A673 (cell line): Measurements from ENCODE around the gene ZSWIM6.

ENCODE experiments used
- EZH2 ChIP-seq: fragments of 200-600 bp; sonication (generic); IDR thresholded peaks from 2 replicates; pipeline ENCODE4 v1.6.1; 2017; ENCODE audit warnings: borderline replicate concordance, low read depth, mild to moderate bottlenecking, mixed read lengths, antibody characterized with exemption, low read length; ENCODE audit not compliant: poor library complexity, severe bottlenecking
- TF ChIP-seq, protein P1 (sequence below): fragments of 300-800, 200-600 bp; sonication (generic); conservative IDR thresholded peaks from 2 replicates; pipeline ENCODE4 v1.5.1; 2017; ENCODE audit warnings: low read depth, mild to moderate bottlenecking, antibody characterized with exemption, low read length, moderate library complexity, mixed read lengths

DNA sequence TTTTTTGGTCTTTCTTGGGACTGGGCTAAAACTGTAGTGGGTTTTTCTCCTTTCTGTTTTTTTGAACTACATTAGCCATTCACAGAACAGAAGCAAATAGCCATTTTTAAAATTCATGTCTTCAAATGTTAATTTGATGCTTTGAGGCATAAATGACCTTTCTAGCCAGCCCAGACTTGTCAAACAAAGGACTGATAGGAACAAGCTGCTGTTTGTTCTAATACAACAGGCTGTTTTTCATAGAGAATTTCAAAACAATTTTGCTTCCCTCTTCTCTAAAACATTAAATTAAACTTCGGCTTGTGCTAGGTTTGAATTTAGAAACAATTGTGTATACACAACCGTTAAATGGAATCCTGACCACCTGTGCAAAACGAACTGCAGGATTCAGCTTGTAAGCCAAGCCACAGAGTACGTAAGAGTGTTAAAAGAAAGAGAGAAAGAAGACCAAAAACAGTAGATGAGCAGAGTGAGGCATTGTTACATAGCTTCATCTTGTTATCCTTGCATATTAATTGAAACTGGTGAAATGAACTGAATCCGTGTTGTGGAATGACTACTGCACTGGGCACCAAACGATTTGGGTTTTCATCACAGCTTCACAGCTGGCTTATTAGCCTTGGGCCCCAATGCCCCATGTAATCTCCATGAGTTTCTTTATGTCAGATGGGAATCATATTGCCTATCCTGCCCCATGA lies 100.0 kb downstream of the ZSWIM6 start:
- TF ChIP-seq, protein P1, sequence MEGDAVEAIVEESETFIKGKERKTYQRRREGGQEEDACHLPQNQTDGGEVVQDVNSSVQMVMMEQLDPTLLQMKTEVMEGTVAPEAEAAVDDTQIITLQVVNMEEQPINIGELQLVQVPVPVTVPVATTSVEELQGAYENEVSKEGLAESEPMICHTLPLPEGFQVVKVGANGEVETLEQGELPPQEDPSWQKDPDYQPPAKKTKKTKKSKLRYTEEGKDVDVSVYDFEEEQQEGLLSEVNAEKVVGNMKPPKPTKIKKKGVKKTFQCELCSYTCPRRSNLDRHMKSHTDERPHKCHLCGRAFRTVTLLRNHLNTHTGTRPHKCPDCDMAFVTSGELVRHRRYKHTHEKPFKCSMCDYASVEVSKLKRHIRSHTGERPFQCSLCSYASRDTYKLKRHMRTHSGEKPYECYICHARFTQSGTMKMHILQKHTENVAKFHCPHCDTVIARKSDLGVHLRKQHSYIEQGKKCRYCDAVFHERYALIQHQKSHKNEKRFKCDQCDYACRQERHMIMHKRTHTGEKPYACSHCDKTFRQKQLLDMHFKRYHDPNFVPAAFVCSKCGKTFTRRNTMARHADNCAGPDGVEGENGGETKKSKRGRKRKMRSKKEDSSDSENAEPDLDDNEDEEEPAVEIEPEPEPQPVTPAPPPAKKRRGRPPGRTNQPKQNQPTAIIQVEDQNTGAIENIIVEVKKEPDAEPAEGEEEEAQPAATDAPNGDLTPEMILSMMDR: no peak
- no peak for TF ChIP-seq EZH2
